ENCODE results near the gene CETP.
"Not testable (repeated sequence)": the region's sequence is repeated elsewhere in the genome, so short reads cannot be mapped to it uniquely, and the experiment has no call there.

CETP gene

DNA sequence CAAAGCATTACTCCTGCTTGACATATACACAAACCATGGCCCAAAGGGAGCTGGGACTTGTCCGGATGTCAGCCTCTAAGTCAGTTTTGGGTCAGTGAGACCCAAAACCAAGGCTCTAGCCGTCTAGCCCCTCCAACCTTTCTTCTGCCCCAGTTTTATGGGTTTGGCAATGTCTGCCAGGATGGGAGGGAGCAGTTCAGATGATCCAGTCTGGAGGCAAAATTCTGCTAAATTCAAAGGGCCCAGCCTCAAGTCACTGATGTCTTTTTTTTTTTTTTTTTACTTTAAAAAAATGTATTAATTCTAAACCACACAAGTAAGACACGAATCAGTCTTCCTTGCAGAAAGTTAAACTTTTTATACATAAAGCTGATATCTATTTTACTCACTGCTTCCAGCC lies 36.2 kb downstream of the CETP start:
- H3K9ac ChIP-seq (ENCODE audit: low read length), result no peak overlapping the region
- H3K4me1 ChIP-seq (ENCODE audit: insufficient read depth, low read length), result peaks cover 11% of the 10 kb centered on the region
- no peaks in the 10 kb centered on the region for H3K27me3 ChIP-seq (ENCODE audit: control insufficient read depth in 1 of 2, insufficient read depth in 2 of 2, low read length in 2 of 2)
- no peak overlapping the region for H3K4me3 ChIP-seq (ENCODE audit: low read depth in 1 of 2, low read length in 2 of 2)
- H3K27ac ChIP-seq (ENCODE audit: low read depth, low read length), result no peak overlapping the region
- H3K36me3 ChIP-seq (ENCODE audit: insufficient read depth, low read length), result no peaks in the 10 kb centered on the region
- no peaks in the 10 kb centered on the region for H3K9me3 ChIP-seq (ENCODE audit: low read length)

DNA sequence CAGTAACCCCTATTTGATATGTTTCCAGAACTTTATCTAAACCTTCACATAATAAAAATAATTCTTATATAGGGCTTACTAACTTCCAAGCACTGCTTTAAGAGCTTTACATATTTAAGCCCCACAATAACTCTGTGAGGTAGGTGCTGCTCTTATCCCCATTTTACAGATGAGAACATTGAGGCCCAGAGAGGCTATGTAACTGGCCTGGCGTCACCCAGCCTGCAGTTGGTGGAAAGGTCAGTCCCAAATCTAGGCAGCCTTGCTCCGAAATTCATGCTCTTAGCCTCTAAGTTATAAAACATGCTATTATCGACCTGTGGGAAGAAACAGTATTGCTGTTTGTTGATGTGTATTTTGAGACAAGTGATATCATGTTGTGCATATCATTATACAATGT lies 36.6 kb downstream of the CETP start:
- Histone ChIP-seq H3K4me1 (ENCODE audit: insufficient read depth, low read length) (peaks cover 11% of the 10 kb centered on the region), H3K27ac (ENCODE audit: low read depth, low read length) (no peak overlapping the region), H3K9me3 (ENCODE audit: low read length) (no peaks in the 10 kb centered on the region), H3K27me3 (ENCODE audit: control insufficient read depth in 1 of 2, insufficient read depth in 2 of 2, low read length in 2 of 2) (no peaks in the 10 kb centered on the region), H3K9ac (ENCODE audit: low read length) (no peak overlapping the region), H3K36me3 (ENCODE audit: insufficient read depth, low read length) (no peaks in the 10 kb centered on the region), H3K4me3 (ENCODE audit: low read depth in 1 of 2, low read length in 2 of 2) (no peak overlapping the region)

DNA sequence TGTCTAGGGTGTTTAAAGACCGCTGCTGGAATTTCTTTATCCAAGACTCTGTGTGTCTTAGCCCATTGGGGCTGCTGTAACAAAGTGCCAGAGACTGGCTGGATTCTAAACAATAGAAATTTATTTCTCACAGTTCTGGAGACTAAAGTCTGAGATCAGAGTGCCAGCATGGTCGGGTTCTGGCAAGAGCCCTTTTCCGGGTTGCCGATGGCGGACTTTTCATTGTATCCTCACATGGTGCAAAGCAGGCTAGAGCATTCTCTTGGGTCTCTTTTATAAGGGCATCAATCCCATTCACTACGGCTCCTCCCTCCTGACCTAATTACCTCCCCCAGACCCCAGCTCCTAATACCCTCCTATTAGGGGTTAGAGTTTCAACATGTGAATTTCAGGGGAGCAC lies 37.1 kb downstream of the CETP start:
- Histone ChIP-seq H3K36me3 (ENCODE audit: insufficient read depth, low read length) (no peaks in the 10 kb centered on the region), H3K27ac (ENCODE audit: low read depth, low read length) (no peak overlapping the region), H3K9ac (ENCODE audit: low read length) (no peak overlapping the region), H3K9me3 (ENCODE audit: low read length) (no peaks in the 10 kb centered on the region), H3K27me3 (ENCODE audit: control insufficient read depth in 1 of 2, insufficient read depth in 2 of 2, low read length in 2 of 2) (no peaks in the 10 kb centered on the region), H3K4me1 (ENCODE audit: insufficient read depth, low read length) (peaks cover 11% of the 10 kb centered on the region), H3K4me3 (ENCODE audit: low read depth in 1 of 2, low read length in 2 of 2) (no peak overlapping the region)

GRCh38 chr16:56999409-57000270 lies 37.9 kb downstream of the CETP start:
- Histone ChIP-seq H3K9ac (ENCODE audit: low read length) (no peak overlapping the region), H3K27ac (ENCODE audit: low read depth, low read length) (no peak overlapping the region)

GRCh38 chr16:57000271-57001025 lies 38.7 kb downstream of the CETP start:
- Histone ChIP-seq H3K4me1 (ENCODE audit: insufficient read depth, low read length) (peaks cover 11% of the 10 kb centered on the region), H3K36me3 (ENCODE audit: insufficient read depth, low read length) (peaks cover 4% of the 10 kb centered on the region), H3K9me3 (ENCODE audit: low read length) (no peaks in the 10 kb centered on the region), H3K4me3 (ENCODE audit: low read depth in 1 of 2, low read length in 2 of 2) (no peak overlapping the region), H3K27ac (ENCODE audit: low read depth, low read length) (no peak overlapping the region), H3K27me3 (ENCODE audit: control insufficient read depth in 1 of 2, insufficient read depth in 2 of 2, low read length in 2 of 2) (no peaks in the 10 kb centered on the region), H3K9ac (ENCODE audit: low read length) (no peak overlapping the region)

More at GRCh38 chr16:56999409-57000270, 37.9 kb downstream of the CETP start:
- peaks cover 11% of the 10 kb centered on the region for H3K4me1 ChIP-seq (ENCODE audit: insufficient read depth, low read length)
- H3K4me3 ChIP-seq (ENCODE audit: low read depth in 1 of 2, low read length in 2 of 2), result no peak overlapping the region
- no peaks in the 10 kb centered on the region for H3K27me3 ChIP-seq (ENCODE audit: control insufficient read depth in 1 of 2, insufficient read depth in 2 of 2, low read length in 2 of 2)
- H3K36me3 ChIP-seq (ENCODE audit: insufficient read depth, low read length), result peaks cover 3% of the 10 kb centered on the region
- H3K9me3 ChIP-seq (ENCODE audit: low read length), result no peaks in the 10 kb centered on the region

- Histone ChIP-seq H3K4me3 (ENCODE audit: low read depth in 1 of 2, low read length in 2 of 2) (no peak overlapping the region), H3K9me3 (ENCODE audit: low read length) (no peaks in the 10 kb centered on the region), H3K9ac (ENCODE audit: low read length) (no peak overlapping the region), H3K27ac (ENCODE audit: low read depth, low read length) (no peak overlapping the region), H3K36me3 (ENCODE audit: insufficient read depth, low read length) (peaks cover 4% of the 10 kb centered on the region), H3K27me3 (ENCODE audit: control insufficient read depth in 1 of 2, insufficient read depth in 2 of 2, low read length in 2 of 2) (no peaks in the 10 kb centered on the region), H3K4me1 (ENCODE audit: insufficient read depth, low read length) (peaks cover 11% of the 10 kb centered on the region)
Observed at GRCh38 chr16:57001026-57001679, 39.4 kb downstream of the CETP start.

DNA sequence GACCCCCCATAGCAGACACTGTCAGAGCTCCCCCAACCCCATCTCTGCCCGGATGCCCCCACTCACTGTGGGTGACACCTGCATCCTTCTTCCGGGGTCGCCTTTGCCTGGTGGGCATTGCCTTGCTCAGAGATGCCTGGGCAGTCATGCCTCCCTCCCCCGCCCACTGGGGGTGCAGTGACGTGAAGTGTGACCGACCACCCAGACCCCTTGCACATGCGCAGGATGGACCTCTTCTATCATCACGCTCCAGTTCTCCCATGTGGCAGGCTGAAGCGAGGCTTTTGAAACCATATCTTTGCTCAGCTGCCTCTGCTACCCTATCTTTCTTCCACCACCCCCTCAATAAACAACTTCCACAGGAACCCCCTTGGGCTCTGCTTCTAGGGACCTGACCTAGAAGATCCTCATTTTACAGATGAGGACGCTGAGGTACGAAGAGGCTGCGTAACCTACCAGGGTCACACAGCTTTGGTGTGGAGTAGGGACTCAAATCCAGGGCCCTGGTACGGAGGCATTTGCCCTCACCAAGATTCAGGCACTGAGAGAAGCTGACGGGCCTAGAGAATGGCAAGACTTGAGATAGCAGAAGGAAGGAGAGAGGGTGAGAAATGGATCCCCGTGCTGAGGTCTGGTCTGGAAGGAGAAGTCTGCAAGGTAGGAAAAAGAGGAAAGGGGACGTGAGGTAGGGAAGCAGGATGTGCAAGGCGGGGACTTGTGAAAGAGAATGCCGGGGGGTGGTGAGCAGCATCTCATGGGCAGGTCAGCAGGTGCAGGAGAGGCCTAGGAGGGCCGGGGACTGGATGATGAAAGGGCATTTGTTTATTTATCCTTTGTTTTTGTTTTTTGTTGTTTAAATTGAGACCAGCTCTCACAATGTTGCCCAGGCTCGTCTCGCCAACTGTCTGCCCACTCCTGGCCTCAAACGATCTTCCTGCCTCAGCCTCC lies 42.0 kb downstream of the CETP start:
- Histone ChIP-seq H3K9ac (ENCODE audit: low read length) (no peak overlapping the region), H3K4me1 (ENCODE audit: insufficient read depth, low read length) (peaks cover 11% of the 10 kb centered on the region), H3K9me3 (ENCODE audit: low read length) (no peaks in the 10 kb centered on the region), H3K4me3 (ENCODE audit: low read depth in 1 of 2, low read length in 2 of 2) (no peak overlapping the region), H3K36me3 (ENCODE audit: insufficient read depth, low read length) (peaks cover 4% of the 10 kb centered on the region), H3K27me3 (ENCODE audit: control insufficient read depth in 1 of 2, insufficient read depth in 2 of 2, low read length in 2 of 2) (no peaks in the 10 kb centered on the region), H3K27ac (ENCODE audit: low read depth, low read length) (no peak overlapping the region)

DNA sequence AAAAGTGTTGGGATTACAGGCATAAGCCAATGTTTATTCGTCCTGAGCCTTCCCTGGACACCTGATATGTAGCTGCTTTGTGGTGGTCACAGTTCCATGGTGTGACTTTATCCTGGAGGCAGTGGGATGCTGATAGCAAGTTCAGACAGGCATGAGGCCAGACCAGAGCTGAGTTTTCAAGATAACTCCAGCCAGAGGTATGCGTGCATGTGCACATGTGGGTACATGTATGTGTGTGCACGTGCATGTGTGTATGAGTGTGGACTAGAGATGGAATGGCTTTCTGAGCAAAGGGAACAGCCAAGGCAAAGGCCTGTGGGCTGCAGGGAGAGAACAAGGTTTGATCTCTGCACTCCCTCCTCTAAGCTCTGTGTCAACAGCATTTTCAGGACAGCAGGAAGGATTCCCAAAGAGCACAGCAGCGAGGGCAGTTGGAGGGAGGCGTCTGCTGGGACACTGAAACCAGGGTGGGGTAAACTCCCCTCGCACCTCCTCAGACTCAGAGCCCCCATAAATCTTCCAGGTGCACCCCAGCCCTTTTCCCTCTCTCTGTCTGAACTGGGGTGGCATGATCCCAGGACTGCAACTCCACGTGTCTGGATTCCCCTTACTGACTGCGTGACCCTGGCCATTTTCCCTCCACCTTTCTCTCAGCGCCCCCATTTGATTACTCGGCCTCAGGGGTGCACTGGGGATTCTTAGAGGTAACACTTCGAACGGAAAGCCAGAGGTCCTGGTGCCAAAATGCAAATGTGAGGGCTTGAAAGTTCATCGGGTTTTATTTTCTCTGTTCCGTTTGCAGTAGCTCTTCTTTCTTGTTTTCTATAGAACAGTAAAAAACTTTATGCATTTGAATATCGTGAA lies 42.9 kb downstream of the CETP start:
- H3K36me3 ChIP-seq (ENCODE audit: insufficient read depth, low read length), result peaks cover 4% of the 10 kb centered on the region
- no peak overlapping the region for H3K9ac ChIP-seq (ENCODE audit: low read length)
- H3K4me1 ChIP-seq (ENCODE audit: insufficient read depth, low read length), result peaks cover 5% of the 10 kb centered on the region
- H3K27me3 ChIP-seq (ENCODE audit: control insufficient read depth in 1 of 2, insufficient read depth in 2 of 2, low read length in 2 of 2), result no peaks in the 10 kb centered on the region
- H3K27ac ChIP-seq (ENCODE audit: low read depth, low read length), result no peak overlapping the region
- no peaks in the 10 kb centered on the region for H3K9me3 ChIP-seq (ENCODE audit: low read length)
- no peak overlapping the region for H3K4me3 ChIP-seq (ENCODE audit: low read depth in 1 of 2, low read length in 2 of 2)

- not testable (repeated sequence) for H3K4me1 ChIP-seq (ENCODE audit: insufficient read depth, low read length); H3K27ac ChIP-seq (ENCODE audit: low read depth, low read length); H3K36me3 ChIP-seq (ENCODE audit: insufficient read depth, low read length); H3K27me3 ChIP-seq (ENCODE audit: control insufficient read depth in 1 of 2, insufficient read depth in 2 of 2, low read length in 2 of 2); H3K9me3 ChIP-seq (ENCODE audit: low read length); H3K9ac ChIP-seq (ENCODE audit: low read length); H3K4me3 ChIP-seq (ENCODE audit: low read depth in 1 of 2, low read length in 2 of 2)
Observed at GRCh38 chr16:57005597-57005996, 43.8 kb downstream of the CETP start.

DNA sequence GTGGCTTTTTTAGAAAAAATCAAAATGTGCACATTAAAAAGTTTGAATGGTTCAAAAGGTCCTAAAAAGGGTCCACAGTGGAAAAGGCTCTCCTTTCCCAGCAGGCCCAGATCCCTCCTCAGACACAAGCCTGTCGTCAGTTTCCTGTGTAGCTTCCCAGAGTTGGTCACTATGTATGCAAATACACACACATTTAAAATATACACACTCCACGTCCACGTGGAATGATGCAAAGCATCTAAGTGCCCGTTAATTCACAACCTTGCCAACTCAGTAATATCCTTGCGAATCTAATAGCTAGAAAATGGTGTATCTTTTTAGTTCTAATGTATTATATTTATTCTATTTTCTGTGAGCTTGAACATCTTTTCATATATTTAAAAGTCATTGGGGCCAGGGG lies 45.3 kb downstream of the CETP start:
- Histone ChIP-seq H3K36me3 (ENCODE audit: insufficient read depth, low read length) (peaks cover 4% of the 10 kb centered on the region), H3K4me3 (ENCODE audit: low read depth in 1 of 2, low read length in 2 of 2) (no peak overlapping the region), H3K27ac (ENCODE audit: low read depth, low read length) (no peak overlapping the region), H3K27me3 (ENCODE audit: control insufficient read depth in 1 of 2, insufficient read depth in 2 of 2, low read length in 2 of 2) (no peaks in the 10 kb centered on the region), H3K4me1 (ENCODE audit: insufficient read depth, low read length) (no peaks in the 10 kb centered on the region), H3K9ac (ENCODE audit: low read length) (no peak overlapping the region), H3K9me3 (ENCODE audit: low read length) (no peaks in the 10 kb centered on the region)

Measured in muscle layer of colon (tissue), 2 donors.